Measurements from ENCODE around the gene CHST11.

The CHST11 gene

DNA sequence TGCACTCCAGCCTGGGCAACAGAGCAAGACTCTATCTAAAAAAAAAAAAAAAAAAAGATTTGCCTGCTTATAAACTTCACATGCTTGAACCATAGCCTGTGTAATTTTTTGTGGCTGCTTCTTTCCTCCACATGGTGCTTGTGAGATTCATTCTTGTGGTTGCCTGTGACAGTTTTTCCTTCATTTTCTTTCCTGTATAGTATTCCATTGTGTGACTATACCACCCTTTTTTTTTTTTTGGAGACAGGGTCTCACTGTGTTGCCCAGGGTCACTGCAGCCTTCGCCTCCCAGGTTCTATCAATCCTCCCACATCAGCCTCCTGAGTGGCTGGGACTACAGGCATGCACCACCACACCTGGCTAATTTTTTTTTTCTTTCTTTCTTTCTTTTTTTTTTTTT lies 22.6 kb upstream of the CHST11 start:
- DNase-seq, result no peak

DNA sequence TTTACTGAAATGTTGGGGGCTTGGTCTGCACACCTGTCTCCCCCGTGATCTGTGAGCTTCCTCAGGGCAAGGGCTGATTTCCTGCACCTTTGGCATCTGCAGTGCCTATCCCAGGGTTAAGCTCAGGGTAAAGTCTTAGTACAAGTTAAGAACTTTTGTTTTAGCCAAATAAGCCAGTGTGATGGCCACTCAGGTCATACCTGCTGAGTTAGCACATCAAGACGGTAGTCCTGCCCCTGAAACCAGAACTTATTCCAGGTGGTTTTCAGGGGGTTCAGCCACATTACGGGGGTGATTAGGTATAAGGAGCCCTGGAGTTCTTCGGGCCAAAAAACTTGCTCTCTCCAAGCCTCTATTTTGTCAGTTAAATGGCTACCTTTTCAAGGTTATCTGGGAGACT lies 21.6 kb upstream of the CHST11 start:
- no peak for DNase-seq

DNA sequence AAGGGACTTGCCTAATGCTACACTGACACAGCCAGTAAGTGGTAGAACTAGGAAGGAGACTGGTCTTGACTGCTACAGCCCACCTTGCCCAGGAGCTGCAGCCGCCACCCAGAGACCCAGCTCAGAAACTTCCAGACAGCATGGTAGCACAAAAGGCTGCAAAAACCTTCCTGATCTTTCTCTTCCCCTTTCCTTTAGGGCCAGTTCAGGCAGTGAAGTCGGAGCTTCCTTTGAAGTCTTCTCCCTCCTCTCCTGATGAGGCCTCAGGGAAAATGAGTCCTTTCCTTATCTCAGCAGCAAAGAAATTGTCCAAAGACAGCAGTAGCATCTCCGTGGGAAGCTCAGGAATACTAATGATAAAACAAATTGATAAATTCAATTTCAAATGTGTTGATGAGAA lies 21.0 kb upstream of the CHST11 start:
- DNase-seq, result no peak

DNA sequence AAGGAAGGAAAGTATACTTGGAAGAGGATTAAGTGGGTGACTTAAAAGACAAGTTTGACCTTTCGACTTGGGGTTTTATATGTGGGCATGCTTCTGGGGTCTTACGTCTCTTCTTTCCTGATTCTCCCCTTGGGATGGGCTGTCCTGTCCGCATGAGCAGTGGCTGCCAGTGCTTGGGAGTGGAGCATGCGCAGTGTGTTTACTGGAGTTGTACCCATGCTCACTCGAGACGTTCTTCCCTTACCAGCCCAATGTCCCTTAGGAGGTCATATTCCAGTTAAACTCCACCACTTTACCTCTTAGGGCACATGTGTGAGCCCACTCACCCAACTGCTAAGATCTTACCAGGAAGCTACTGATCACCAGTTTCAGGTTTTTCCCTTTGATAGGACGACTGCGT lies 20.0 kb upstream of the CHST11 start:
- no peak for DNase-seq

DNA sequence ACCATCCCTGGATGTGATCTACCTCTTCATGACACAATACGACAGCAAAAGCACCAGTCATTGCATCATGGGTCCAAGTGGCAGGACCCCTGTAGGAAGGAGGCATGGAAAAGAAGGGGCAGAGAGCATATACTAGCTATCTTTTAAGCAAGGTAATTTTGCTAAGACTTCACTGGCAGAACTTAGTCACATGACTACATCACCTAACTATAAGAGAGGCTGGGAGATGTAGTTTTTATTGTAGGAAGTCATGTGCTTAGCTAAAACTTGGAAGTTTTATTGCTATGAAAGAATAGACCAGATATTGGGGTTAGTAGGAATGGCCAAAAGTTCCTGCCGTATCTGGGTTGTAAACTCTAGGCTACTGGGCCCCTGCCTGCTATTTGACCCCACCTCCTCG lies 18.6 kb upstream of the CHST11 start:
- no peak for DNase-seq

DNA sequence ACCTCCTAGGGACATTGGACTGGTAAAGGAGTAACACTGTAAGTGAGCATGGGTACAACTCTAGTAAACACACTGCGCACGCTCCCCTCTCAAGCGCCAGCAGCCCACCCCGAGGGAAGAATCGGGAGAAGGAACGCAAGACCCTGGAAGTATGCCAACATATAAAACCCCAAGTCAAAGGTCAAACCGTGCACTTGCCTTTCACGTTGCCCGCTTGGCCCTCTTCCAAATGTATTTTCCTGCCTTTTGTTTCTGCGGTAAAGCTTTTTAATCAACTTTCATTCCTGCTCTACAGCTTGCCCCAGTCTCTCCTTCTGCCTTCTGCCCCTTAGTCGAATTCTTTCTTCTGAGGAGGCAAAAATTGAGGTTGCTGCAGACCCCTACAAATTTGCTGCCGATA lies 17.6 kb upstream of the CHST11 start:
- no peak for DNase-seq

DNA sequence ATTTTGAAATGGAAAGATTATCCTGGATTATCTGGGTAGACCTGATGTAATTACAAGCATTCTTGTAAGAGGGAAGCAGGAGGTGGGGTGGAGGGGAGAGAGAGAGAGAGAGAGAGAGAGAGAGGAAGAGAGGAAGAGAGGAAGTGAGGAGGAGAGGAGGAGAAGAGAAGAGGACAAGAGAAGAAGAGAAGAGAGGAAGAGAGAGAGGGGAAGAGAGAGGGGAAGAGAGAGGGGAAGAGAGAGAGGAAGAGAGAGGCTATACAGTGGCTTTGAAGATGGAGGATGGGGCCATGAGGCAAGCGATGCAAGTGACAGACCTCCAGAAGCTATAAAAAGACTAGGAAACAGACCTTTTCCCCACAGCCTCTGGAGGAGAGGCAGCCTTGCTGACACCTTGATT lies 13.7 kb upstream of the CHST11 start:
- DNase-seq, result no peak

DNA sequence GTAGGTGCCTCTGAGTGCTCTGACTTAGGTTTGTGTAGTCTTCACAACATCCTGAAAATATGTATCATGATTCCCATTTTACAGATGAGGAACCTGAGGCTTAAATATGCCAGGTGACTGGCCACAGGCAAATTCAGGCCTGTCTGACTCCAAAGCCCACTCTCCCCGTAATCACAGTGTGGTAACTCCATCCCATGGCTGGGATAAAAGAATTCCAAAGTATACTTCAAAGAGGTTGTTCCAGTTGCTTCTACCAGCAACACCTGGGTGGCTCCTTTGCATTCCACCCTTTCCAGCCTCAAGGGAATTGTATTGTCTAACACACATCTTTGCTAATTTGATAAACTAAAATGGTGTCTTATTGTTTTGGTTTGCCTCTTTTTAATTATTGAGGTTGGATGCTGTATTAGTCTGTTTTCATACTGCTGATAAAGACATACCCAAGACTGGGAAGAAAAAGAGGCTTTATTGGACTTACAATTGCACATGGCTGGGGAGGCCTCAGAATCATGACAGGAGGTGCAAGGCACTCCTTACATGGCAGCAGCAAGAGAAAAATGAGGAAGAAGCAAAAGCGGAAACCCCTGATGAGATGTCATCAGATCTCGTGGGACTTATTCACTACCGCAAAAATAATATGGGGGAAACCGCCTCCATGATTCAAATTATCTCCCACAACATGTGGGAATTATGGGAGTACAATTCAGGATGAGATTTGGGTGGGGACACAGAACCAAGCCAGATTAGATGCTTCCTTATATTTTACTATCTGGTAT lies 9.9 kb upstream of the CHST11 start:
- no peak for DNase-seq

DNA sequence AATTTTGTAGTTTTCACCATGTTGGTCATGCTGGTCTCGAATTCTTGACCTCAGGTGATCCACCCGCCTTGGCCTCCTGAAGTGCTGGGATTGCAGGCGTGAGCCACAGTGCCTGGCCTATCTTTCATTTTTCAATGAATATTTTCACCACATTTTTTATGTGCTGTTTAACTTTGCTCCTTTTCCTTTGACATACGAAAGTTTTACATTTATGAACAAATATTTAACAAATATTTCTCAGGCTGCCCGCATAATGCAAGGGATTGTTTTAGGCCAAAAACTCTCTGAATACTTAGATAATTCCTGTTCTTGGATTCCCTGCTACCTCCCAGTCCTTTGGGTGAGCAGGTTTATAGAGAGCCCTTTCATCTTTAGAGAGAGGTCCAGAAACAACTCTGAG lies 8.7 kb upstream of the CHST11 start:
- no peak for DNase-seq

DNA sequence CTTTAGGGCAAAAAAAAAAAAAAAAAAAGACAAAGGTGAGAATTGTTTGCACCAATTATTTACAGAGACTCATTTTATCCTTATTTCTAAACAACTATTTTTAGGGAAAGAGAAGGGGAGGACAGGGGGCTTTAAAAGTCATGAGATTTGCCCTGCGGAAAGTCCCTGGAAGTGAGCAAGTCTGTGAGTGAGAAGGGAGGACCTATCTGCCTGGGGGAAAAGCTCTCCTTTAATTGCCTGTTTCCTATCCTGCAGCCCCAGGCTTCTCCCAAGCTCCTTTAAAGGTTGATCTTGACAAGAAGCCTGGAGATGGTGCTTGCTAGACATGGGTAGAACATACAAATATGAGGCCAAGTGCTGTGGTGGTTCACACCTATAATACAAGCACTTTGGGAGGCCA lies 8.3 kb upstream of the CHST11 start:
- no peak for DNase-seq

DNA sequence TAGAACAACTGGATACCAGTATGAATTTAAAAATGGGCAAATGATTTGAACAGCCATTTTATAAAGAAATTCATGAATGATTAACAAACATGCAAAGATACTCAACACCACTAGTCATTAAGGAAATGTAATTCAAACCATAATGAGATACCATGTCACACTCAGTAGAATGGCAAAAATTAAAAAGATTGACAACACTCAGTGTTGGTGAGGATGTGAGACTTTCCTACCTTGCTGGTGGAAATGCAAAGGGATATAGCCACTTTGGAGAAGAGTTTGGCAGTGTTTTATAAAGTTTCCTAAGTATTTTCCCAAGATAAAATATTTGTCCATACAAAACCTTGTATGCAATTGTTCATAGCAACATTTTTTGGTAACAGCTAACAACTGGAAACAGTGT lies 6.0 kb upstream of the CHST11 start:
- no peak for DNase-seq

DNA sequence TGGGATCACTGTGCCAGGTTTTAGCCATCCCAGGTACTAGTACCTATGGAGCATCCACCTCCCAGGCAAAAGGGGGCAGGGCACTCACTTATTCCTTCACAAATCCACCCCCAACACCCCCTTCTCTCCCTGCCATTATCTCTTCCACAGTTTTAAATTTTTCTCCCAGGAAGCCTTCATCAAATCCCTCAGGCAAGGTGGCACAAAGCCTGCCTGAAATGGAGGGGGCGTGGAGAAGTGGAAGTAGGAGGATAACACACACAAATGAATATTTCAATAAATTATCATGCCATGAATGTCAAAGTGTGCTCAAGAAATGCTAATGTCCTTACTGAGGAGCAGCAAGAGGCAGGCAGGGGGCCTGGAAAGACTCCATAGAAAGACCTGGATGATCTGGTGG lies 4.7 kb upstream of the CHST11 start:
- no peak for DNase-seq

DNA sequence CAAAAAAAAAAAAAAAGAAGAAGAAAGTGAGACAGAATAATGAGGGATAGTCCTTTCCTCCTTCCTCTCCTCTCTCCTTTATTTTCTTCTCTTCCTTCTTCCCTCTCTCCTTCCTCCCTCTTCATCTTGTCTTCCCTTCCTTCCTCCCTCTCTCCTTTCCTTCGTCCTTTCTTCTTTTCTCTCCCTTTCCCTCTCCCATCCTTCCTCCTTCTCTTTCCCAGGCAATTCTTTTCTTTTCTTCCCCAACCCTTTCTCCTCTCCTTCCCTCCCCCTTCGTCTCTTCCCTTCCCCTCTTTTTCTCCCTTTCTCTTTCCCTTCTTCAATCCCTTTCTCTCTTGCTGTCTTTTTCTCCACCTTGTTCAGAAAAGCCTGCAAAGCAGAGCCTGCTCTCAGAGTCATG lies 3.6 kb upstream of the CHST11 start:
- DNase-seq, result no peak

DNA sequence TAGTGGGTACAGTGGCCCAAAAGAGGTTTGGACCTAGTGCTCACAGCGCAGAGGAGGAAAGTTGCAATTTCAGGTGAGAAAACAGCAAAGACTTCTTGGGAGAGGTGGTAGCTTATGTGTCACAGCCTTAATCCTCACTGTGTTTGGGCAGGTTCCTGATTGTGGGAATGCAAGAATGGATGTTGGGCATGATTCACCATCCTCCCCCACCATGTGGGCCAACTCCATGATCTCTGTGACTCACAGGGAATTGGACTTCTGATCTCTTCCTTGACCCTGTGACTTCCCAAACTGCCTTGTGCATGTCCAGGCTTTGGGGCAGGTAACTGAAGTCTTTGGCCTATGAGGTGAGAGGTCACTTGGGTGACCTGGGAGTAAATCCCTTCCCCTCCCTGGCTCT lies 1.8 kb upstream of the CHST11 start:
- no peak for DNase-seq

DNA sequence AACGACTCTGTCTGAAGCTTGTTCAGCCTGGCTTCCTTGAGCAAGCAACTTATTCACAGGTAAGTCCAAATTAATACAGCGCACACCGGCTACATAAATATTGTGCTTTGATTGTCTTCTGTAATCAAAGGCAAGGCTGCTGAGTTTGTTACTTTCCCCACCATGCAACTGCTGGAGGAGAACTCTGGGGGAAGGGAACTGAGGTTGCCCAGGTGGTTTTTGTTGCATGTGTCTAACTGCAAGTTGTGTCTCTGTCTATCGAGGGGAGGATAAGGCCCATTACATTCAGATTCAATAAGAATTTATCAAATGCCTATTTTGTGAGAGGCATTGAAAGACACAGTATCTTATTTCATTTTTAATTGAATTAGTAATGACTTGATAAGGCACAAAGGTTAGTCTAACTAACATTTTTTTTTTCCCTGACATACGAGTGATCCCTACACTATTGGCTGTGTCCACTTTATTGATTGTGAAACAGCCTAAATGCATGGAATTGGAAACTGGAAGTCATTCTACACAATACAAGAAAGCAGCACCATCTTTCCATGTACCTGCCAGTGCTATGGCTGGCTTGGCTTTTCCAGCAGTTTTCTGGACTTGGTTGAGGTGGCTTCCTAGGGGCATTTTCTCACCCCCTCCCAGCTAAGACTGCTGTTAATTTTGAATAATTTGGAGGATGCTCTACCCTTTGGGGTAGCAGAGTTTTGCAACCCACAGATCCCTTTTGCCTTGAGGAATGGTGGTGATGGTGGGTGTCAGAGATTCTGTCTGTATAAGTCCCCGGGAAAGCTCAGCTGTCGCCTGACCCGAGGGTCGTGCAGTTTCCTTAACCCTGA lies 951 bp upstream of the CHST11 start:
- no peak for DNase-seq

DNA sequence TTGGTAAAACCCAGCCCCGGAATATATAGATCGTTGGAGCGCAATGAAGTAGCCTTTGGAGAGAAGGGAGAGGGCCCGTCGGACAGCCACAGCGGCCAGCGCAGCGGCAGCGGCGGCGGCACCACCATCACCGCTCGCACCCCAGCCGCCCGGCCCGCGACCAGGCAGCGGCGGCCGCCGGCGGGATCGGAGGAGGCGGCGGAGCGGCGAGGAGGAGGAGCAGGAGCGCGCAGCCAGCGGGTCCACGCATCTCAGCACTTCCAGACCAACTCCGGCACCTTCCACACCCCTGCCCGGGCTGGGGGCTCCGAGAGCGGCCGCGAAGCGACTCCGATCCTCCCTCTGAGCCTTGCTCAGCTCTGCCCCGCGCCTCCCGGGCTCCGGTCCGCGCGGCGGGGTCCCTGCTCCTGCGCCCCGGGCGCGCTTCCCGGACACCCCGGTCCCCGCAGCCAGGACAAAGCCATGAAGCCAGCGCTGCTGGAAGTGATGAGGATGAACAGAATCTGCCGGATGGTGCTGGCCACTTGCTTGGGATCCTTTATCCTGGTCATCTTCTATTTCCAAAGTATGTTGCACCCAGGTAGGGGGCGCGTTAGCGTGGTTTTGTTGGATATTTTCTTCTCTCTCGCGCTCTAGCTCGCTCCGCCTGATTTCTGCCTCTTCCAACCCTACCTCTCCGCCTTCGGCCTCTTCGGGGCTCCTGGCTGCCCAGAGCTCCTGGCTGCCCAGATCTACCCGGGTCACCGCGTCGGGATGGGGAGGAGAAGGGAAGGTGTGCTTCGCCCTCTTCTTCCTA lies 400 bp downstream of the CHST11 start:
- peak; percentile 60 to 69 for DNase-seq

DNA sequence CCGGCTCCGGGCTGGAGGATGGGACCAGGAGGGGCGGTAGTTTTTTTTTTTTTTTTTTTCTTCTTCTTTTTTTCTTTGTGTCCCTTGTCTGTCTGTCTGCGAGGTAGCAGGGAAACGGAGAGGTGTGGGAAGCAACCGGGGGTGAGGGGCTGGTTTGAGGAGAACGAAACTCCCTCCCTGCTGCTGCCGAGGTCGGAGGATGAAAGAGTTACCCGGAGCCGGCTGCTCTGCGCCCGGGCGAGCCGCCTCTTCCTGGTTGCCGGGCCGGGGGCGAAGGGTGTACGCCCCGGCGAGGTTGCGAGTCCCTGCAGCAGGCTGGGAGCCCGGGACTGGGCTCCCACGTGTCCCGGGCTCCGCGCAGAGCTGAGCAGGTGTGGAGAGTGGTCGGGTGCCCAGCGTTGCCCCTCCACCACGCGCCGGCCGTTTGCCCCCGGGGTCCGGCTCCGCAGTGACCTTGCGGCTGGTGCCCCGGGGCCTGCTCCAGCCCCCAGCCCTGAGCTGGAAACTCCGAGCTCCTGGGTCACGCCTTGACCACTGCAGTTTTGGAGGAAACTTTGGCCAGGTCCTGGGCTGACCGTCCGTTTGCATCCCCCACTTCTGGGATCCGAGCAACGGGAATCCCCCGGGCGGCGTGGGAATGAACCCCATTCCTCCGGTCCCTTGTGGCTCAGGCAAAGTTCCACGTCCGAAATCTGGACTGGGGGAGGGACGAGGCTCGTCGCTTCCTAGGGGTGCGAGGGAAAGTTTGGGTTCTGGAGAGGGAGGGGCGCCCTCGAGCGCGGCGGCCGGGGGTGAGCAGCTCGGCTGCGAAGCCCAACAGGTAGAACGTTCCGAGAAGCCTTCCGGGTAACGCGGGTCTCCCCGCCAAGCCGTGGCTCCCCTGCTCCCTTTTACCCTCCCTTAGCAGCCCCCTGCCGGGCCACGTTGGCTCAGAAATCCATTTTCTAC lies 1.3 kb downstream of the CHST11 start:
- DNase-seq, result no peak

DNA sequence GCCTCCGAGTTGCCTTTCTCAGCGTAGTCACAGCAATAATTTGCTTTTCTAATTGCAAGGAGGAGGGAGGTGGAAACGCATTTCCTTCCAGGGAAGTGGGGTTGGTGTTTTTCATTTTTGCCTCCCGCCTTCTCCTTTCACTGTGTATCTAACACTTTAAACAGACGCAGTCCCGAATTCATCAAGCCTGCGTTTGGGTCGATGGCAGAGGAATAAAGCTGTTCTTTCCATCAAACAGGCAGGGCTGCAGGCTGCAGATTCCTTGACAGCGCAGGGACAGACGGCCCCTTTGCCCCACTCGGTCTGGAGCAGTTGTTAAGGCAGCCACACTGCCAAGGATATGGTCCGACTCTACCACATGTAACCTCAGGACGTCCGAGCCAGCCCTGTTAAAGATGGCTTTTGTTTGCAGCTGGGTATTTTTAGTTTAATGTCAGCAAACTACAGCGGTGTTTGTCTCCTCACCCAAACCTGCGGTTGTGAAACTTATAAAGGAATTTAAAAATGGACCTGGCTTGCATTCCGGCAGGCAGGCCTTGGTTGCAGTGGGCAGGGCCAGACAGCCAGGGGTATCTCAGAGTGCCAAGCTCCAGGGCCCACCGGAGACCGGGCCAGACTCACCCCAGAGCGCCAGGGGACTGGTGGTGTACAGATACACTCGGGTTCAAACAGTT lies 2.1 kb downstream of the CHST11 start:
- no peak for DNase-seq

DNA sequence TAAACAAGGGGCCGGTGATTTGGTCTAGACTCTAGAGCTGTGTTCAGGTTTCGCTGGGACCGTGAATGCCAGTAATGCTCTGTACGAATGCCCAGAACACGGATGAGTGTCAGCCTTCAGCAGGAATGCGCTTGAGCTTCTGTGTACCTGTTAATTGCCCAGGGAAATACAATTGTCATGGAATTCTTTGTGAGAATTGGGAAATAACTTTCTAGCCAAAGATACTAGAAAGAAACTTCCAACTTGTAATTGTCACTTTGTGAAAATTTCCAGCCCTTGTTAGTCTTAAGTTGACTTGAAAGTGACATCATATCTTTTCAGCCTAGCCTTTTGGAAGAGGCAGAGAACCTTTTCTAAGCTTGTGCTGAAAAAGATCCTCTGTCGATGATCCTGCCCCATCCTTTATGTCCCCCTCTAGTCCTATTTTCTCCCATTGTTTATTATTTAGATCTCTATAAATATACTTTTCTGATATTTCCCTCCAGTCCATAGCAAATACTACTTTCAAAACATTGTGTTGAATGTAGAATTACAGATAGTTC lies 2.7 kb downstream of the CHST11 start:
- no peak for DNase-seq

DNA sequence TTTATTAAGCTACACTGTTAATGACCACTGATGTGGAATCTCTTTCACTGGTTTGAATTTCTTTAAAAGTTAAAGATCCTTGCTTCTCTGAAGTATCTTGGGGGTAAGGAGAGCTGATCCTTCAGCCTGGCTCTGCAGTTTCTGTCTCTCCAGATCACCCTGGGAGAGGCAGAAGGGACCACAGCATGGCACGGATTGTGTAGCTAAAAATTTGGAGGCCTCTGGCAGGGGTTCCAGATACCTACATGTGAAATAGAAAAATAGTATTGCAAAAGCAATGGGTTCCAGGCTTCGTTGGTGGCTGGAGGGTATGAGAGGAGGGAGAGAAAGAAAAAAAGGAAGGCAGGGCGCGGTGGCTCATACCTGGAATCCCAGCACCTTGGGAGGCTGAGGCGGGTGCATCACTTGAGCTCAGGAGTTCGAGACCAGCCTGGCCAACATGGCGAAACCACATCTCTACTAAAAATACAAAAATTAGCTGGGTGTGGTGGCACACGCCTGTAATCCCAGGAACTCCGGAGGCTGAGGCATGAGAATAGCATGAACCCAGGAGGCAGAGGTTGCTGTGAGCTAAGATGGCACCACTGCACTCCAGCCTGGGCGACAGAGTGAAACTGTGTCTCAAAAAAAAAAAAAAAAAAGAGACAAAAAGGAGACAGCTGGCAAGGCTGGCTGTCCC lies 3.4 kb downstream of the CHST11 start:
- no peak for DNase-seq

Data from SHP77 (cell line).